Mesenchymal stem cell (in vitro differentiated cells and primary cell): ENCODE results near the gene REXO5.

Experiments used
- DNase-seq: peaks from one replicate; pipeline ENCODE4 v3.0.0-alpha.2; 2013
- H2AFZ ChIP-seq: one replicate; pipeline ENCODE4 v1.6.1; 2013; ENCODE audit warnings: low read depth, mild to moderate bottlenecking, control low read depth, inconsistent platforms, low read length, moderate library complexity
- H2AK5ac ChIP-seq: 2 replicates; pipeline ENCODE4 v1.6.1; 2013; ENCODE audit warnings: low read length, moderate library complexity, mild to moderate bottlenecking, inconsistent platforms; ENCODE audit not compliant: severe bottlenecking
- H2BK120ac ChIP-seq: one replicate; pipeline ENCODE4 v1.6.1; 2013; ENCODE audit warnings: low read depth, mild to moderate bottlenecking, inconsistent platforms, low read length, moderate library complexity
- H2BK12ac ChIP-seq, 2 experiments: one replicate each; pipeline ENCODE4 v1.6.1; 2013; ENCODE audit warnings: inconsistent platforms in 2 of 2, low read length in 2 of 2, mild to moderate bottlenecking in 2 of 2, moderate library complexity in 2 of 2, control low read depth in 1 of 2
- H2BK15ac ChIP-seq: one replicate; pipeline ENCODE4 v1.6.1; 2013; ENCODE audit warnings: mild to moderate bottlenecking, low read depth, inconsistent platforms; ENCODE audit not compliant: poor library complexity, severe bottlenecking
- H2BK5ac ChIP-seq: 2 replicates; pipeline ENCODE4 v1.6.1; 2013; ENCODE audit warnings: low read depth, mild to moderate bottlenecking, low read length, control low read depth, inconsistent platforms; ENCODE audit not compliant: poor library complexity, severe bottlenecking
- H3K14ac ChIP-seq, 2 experiments: one replicate each; pipeline ENCODE4 v1.6.1; 2013; ENCODE audit warnings: inconsistent platforms in 2 of 2, low read length in 2 of 2, control low read depth in 1 of 2, mild to moderate bottlenecking in 1 of 2, moderate library complexity in 1 of 2
- H3K18ac ChIP-seq, 2 experiments: one replicate each; pipeline ENCODE4 v1.6.1; 2013; ENCODE audit warnings: inconsistent platforms in 2 of 2, low read length in 2 of 2, control low read depth in 1 of 2, low read depth in 1 of 2, mild to moderate bottlenecking in 1 of 2
- H3K23ac ChIP-seq, 2 experiments: one replicate each; pipeline ENCODE4 v1.6.1; 2013; ENCODE audit warnings: inconsistent platforms in 2 of 2, low read length in 2 of 2, mild to moderate bottlenecking in 2 of 2, moderate library complexity in 2 of 2, control low read depth in 1 of 2
- H3K27ac ChIP-seq: 2 replicates; pipeline ENCODE4 v1.5.1; 2013; ENCODE audit warnings: mild to moderate bottlenecking, moderate library complexity, low read length, control low read depth, inconsistent platforms; ENCODE audit not compliant: poor library complexity, severe bottlenecking
- H3K27me3 ChIP-seq, 2 experiments: 2 replicates each; pipeline versions ENCODE4 v1.6.1 to v1.7.0; 2013; ENCODE audit warnings: low read length in 2 of 2, mild to moderate bottlenecking in 2 of 2, moderate library complexity in 2 of 2, control low read depth in 1 of 2, inconsistent platforms in 1 of 2; ENCODE audit not compliant: control insufficient read depth in 1 of 2, insufficient read depth in 1 of 2
- H3K36me3 ChIP-seq, 2 experiments: 2 replicates each; pipeline versions ENCODE4 v1.6.1 to v1.7.0; 2013; ENCODE audit warnings: low read length in 2 of 2, control low read depth in 1 of 2, inconsistent platforms in 1 of 2, low read depth in 1 of 2, mild to moderate bottlenecking in 1 of 2; ENCODE audit not compliant: insufficient read depth in 2 of 2, control insufficient read depth in 1 of 2
- H3K4ac ChIP-seq, 2 experiments: one replicate each; pipeline ENCODE4 v1.6.1; 2013; ENCODE audit warnings: inconsistent platforms in 2 of 2, low read length in 2 of 2, mild to moderate bottlenecking in 2 of 2, moderate library complexity in 2 of 2, control low read depth in 1 of 2, low read depth in 1 of 2
- H3K4me1 ChIP-seq: 2 replicates; pipeline ENCODE4 v1.6.1; 2013; ENCODE audit warnings: low read depth, low read length, control low read depth; ENCODE audit not compliant: control insufficient read depth, insufficient read depth
- H3K4me2 ChIP-seq: 2 replicates; pipeline ENCODE4 v1.6.1; 2013; ENCODE audit warnings: low read length, mild to moderate bottlenecking, inconsistent platforms; ENCODE audit not compliant: poor library complexity, severe bottlenecking
- H3K4me3 ChIP-seq, 2 experiments: 2 replicates each; pipeline versions ENCODE4 v1.5.1 to v1.7.0; 2013; ENCODE audit warnings: low read length in 2 of 2, mild to moderate bottlenecking in 2 of 2, control low read depth in 1 of 2, low read depth in 1 of 2; ENCODE audit not compliant: insufficient read depth in 1 of 2
- H3K79me1 ChIP-seq: replicated peaks from 2 replicates; pipeline ENCODE4 v1.6.1; 2013; ENCODE audit warnings: mild to moderate bottlenecking, control low read depth, low read length, inconsistent platforms; ENCODE audit not compliant: poor library complexity, severe bottlenecking
- H3K9ac ChIP-seq: 2 replicates; pipeline ENCODE4 v1.7.0; 2013; ENCODE audit warnings: mild to moderate bottlenecking, low read length, moderate library complexity
- H3K9me3 ChIP-seq: 2 replicates; pipeline ENCODE4 v1.7.0; 2013; ENCODE audit warnings: mild to moderate bottlenecking, low read length; ENCODE audit not compliant: control insufficient read depth
- H4K8ac ChIP-seq: one replicate; pipeline ENCODE4 v1.6.1; 2013; ENCODE audit warnings: inconsistent platforms, mild to moderate bottlenecking, low read length, moderate library complexity
- H4K91ac ChIP-seq: one replicate; pipeline ENCODE4 v1.6.1; 2013; ENCODE audit warnings: mild to moderate bottlenecking, low read length, inconsistent platforms
- WGBS: methylation state at CpG from one replicate; pipeline ENCODE4 v1.1.7; 2013; ENCODE audit warnings: mixed read lengths; 5-methylcytosine and 5-hydroxymethylcytosine counted together

The REXO5 gene

GRCh38 chr16:20767577-20767976 lies 38.8 kb upstream of the REXO5 start:
- Histone ChIP-seq H3K9ac (no peak overlapping the region), H2AFZ (no peak overlapping the region), H3K18ac (no peak overlapping the region), H2BK15ac (no peak overlapping the region), H2BK5ac (no peak overlapping the region), H4K91ac (no peak overlapping the region), H2AK5ac (no peak overlapping the region), H2BK120ac (no peak overlapping the region), H3K27ac (no peak overlapping the region), H3K4ac (no peak overlapping the region), H3K9me3 (no peaks in the 10 kb centered on the region), H3K4me1 (peaks cover 6% of the 10 kb centered on the region), H3K36me3 (no peaks in the 10 kb centered on the region), H3K4me3 (no peak overlapping the region), H3K14ac (no peak overlapping the region), H3K23ac (no peak overlapping the region), H3K79me1 (no peaks in the 10 kb centered on the region), H3K27me3 (no peaks in the 10 kb centered on the region), H3K4me2 (no peak overlapping the region), H4K8ac (no peak overlapping the region), H2BK12ac (no peak overlapping the region)
- no peak for DNase-seq

- H2BK15ac ChIP-seq: no peak overlapping the region
- no peak for DNase-seq
- H2AFZ ChIP-seq: no peak overlapping the region
- H3K4me3 ChIP-seq: no peak overlapping the region
- H3K9me3 ChIP-seq: no peaks in the 10 kb centered on the region
- 100% methylated on average over 1 of the region's 1 CpG for WGBS
- no peak overlapping the region for H2AK5ac ChIP-seq
- no peak overlapping the region for H2BK5ac ChIP-seq
- H3K79me1 ChIP-seq: no peaks in the 10 kb centered on the region
- no peak overlapping the region for H3K27ac ChIP-seq
- no peak overlapping the region for H2BK12ac ChIP-seq
- no peaks in the 10 kb centered on the region for H3K27me3 ChIP-seq
- no peaks in the 10 kb centered on the region for H3K36me3 ChIP-seq
- no peak overlapping the region for H3K9ac ChIP-seq
- H3K4ac ChIP-seq: no peak overlapping the region
- H3K18ac ChIP-seq: no peak overlapping the region
- H4K91ac ChIP-seq: no peak overlapping the region
- H2BK120ac ChIP-seq: no peak overlapping the region
- H3K4me1 ChIP-seq: peaks cover 6% of the 10 kb centered on the region
- no peak overlapping the region for H4K8ac ChIP-seq
- H3K14ac ChIP-seq: no peak overlapping the region
- H3K4me2 ChIP-seq: no peak overlapping the region
- no peak overlapping the region for H3K23ac ChIP-seq
Measured at GRCh38 chr16:20768121-20768520, 38.2 kb upstream of the REXO5 start.

GRCh38 chr16:20768818-20769217 lies 37.5 kb upstream of the REXO5 start:
- Histone ChIP-seq H3K27me3 (no peaks in the 10 kb centered on the region), H2BK15ac (no peak overlapping the region), H3K4me2 (no peak overlapping the region), H3K36me3 (no peaks in the 10 kb centered on the region), H3K9ac (no peak overlapping the region), H4K8ac (no peak overlapping the region), H2BK120ac (no peak overlapping the region), H2BK5ac (no peak overlapping the region), H2AFZ (no peak overlapping the region), H3K4me1 (peaks cover 4% of the 10 kb centered on the region), H3K4me3 (no peak overlapping the region), H3K27ac (no peak overlapping the region), H3K23ac (no peak overlapping the region), H3K9me3 (no peaks in the 10 kb centered on the region), H3K4ac (no peak overlapping the region), H3K79me1 (no peaks in the 10 kb centered on the region), H2AK5ac (no peak overlapping the region), H4K91ac (no peak overlapping the region), H2BK12ac (no peak overlapping the region), H3K14ac (no peak overlapping the region), H3K18ac (no peak overlapping the region)
- 75% methylated on average over 1 of the region's 1 CpG for WGBS
- DNase-seq: no peak

GRCh38 chr16:20773679-20774078 lies 32.6 kb upstream of the REXO5 start:
- Histone ChIP-seq H2BK120ac (no peak overlapping the region), H3K18ac (no peak overlapping the region), H3K14ac (no peak overlapping the region), H3K4me2 (no peak overlapping the region), H3K27me3 (no peaks in the 10 kb centered on the region), H2BK15ac (no peak overlapping the region), H3K27ac (no peak overlapping the region), H3K4me1 (peaks cover 2% of the 10 kb centered on the region), H4K91ac (no peak overlapping the region), H3K36me3 (no peaks in the 10 kb centered on the region), H4K8ac (no peak overlapping the region), H2BK12ac (no peak overlapping the region), H2AK5ac (no peak overlapping the region), H3K9ac (no peak overlapping the region), H3K79me1 (no peaks in the 10 kb centered on the region), H3K4ac (no peak overlapping the region), H2AFZ (no peak overlapping the region), H3K9me3 (no peaks in the 10 kb centered on the region), H2BK5ac (no peak overlapping the region), H3K23ac (no peak overlapping the region), H3K4me3 (no peak overlapping the region)
- WGBS: 81% methylated on average over 2 of the region's 3 CpGs
- no peak for DNase-seq
